ENCODE data around the gene ZHX3.

Gene ZHX3

DNA sequence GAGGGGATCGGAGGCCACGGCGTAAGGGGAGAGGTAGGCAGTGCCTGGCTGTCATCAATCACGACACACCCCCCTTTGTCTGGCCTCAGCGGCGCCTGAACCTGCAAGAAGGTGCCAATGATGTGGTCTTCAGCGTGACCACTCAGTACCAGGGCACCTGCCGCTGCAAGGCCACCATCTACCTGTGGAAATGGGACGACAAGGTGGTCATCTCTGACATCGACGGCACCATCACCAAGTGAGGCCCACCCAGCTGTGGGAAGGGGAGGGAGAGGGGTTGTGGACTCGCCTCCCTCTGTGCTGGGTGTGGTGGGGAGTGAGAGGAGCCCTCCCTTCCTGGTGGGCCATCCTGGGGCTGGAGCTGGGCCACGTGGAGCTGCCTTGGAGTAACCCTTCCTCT is 39.4 kb upstream of the ZHX3 start:
- H3K4me3 ChIP-seq (ENCODE audit: low read length), result no peak overlapping the region
- DNase-seq (ENCODE audit: low read depth, low spot score), result no peak

DNA sequence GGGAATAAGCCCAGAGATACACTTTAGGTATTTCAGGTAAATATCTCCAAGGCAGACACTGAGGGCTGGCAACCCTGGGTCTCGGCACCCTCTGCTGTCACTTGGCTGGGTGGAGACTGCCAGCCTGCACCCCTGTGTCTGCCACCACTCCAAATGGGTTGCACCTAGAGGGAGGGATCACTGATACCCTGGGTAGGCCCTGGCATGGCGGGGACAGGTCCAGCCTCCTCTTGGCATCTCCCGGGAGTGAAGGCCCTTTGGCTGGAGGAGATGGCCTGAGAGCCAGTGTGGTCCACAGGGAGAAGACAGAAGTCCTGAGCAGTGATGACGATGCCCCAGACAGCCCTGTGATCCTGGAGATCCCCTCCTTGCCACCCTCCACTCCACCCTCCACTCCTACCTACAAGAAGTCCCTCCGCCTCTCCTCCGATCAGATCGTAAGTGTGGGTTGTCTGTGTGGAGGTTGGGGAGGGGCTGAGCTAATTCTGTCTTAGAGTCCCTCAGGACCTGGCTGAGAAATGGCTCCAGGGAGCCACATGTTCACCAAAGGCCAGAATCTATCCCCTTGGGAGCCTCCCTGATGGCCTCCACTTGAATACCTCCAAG is 38.2 kb upstream of the ZHX3 start:
- no peak overlapping the region for H3K4me3 ChIP-seq (ENCODE audit: low read length)
- DNase-seq (ENCODE audit: low read depth, low spot score), result no peak

GRCh38 chr20:41355192-41355591 is 37.7 kb upstream of the ZHX3 start:
- DNase-seq (ENCODE audit: low read depth, low spot score), result no peak

DNA sequence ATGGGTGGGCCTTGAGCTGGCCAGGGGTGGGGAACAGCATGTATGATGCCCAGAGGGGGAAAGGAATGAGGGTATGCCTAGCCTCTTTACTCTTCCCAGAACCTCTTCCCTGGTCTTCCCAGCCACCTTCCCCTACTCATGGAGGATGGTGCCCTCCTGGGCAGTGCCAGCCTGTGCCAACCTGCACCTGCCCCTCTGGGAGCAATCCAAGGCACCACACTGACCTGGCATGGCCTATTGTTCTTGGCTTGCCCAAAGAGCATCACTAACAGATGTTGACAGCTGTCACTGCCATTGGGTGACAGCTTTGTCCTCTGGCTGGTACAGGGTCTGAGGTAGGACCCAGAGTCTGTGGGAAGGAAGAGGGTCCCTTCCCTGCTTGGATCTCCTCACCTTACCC is 36.0 kb upstream of the ZHX3 start:
- no peak overlapping the region for H3K4me3 ChIP-seq (ENCODE audit: low read length)
- no peak for DNase-seq (ENCODE audit: low read depth, low spot score)

More at GRCh38 chr20:41355192-41355591, 37.7 kb upstream of the ZHX3 start:
- H3K4me3 ChIP-seq (ENCODE audit: low read length), result no peak overlapping the region

GRCh38 chr20:41352666-41353065 is 35.1 kb upstream of the ZHX3 start:
- DNase-seq (ENCODE audit: low read depth, low spot score), result no peak

GRCh38 chr20:41352106-41352505 is 34.6 kb upstream of the ZHX3 start:
- no peak for DNase-seq (ENCODE audit: low read depth, low spot score)
- H3K4me3 ChIP-seq (ENCODE audit: low read length), result no peak overlapping the region

More at GRCh38 chr20:41352666-41353065, 35.1 kb upstream of the ZHX3 start:
- H3K4me3 ChIP-seq (ENCODE audit: low read length), result no peak overlapping the region

DNA sequence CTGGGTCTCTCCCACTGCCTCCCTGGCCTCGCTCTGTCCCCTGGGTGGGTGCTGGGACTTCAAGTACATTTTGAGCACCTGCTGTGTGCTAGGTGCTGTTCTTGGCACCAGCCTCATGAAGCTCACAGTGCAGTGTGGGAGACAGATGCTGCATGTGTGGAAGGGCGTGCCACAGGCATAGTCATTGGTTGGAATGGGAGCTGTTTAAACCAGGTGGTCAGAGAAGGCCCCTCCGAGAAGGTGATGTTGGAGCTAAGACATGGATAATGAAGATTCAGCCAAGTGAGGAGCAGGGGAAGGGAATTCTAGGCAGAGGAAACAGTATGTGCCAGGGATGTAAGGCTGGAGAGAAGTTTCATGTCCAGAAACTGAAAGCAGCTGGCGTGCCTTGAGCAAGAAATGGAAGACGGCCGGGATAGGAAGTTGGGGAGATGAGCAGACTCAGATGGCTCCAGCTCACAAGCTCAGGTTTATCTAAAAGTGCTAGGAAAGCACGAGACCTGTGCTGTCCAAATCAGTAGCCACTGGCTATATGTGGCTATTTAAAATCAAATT is 33.0 kb upstream of the ZHX3 start:
- DNase-seq (ENCODE audit: low read depth, low spot score), result no peak
- no peak overlapping the region for H3K4me3 ChIP-seq (ENCODE audit: low read length)

GRCh38 chr20:41349943-41350342 is 32.4 kb upstream of the ZHX3 start:
- DNase-seq (ENCODE audit: low read depth, low spot score), result no peak
- no peak overlapping the region for H3K4me3 ChIP-seq (ENCODE audit: low read length)

- no peak for DNase-seq (ENCODE audit: low read depth, low spot score)
These were observed 31.7 kb upstream of the ZHX3 start for GRCh38 chr20:41349266-41349665.

GRCh38 chr20:41348430-41349172 is 31.1 kb upstream of the ZHX3 start:
- H3K4me3 ChIP-seq (ENCODE audit: low read length), result no peak overlapping the region
- no peak for DNase-seq (ENCODE audit: low read depth, low spot score)

More at GRCh38 chr20:41349266-41349665, 31.7 kb upstream of the ZHX3 start:
- H3K4me3 ChIP-seq (ENCODE audit: low read length), result no peak overlapping the region

- DNase-seq (ENCODE audit: low read depth, low spot score), result no peak
- no peak overlapping the region for H3K4me3 ChIP-seq (ENCODE audit: low read length)
These were observed 30.2 kb upstream of the ZHX3 start for GRCh38 chr20:41347523-41348429.

DNA sequence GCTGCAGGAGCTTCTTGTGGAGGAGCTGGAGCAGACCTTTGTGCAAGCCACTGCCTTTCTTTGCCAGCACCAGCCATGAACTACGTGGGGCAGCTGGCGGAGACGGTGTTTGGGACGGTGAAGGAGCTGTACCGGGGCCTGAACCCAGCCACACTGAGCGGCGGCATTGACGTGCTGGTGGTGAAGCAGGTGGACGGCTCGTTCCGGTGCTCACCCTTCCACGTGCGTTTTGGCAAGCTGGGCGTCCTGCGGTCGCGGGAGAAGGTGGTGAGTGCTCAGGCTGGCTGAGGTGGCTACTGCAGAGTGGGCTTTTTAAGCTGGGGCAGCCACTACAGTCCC is 28.2 kb upstream of the ZHX3 start:
- no peak overlapping the region for H3K4me3 ChIP-seq (ENCODE audit: low read length)
- DNase-seq (ENCODE audit: low read depth, low spot score), result no peak

DNA sequence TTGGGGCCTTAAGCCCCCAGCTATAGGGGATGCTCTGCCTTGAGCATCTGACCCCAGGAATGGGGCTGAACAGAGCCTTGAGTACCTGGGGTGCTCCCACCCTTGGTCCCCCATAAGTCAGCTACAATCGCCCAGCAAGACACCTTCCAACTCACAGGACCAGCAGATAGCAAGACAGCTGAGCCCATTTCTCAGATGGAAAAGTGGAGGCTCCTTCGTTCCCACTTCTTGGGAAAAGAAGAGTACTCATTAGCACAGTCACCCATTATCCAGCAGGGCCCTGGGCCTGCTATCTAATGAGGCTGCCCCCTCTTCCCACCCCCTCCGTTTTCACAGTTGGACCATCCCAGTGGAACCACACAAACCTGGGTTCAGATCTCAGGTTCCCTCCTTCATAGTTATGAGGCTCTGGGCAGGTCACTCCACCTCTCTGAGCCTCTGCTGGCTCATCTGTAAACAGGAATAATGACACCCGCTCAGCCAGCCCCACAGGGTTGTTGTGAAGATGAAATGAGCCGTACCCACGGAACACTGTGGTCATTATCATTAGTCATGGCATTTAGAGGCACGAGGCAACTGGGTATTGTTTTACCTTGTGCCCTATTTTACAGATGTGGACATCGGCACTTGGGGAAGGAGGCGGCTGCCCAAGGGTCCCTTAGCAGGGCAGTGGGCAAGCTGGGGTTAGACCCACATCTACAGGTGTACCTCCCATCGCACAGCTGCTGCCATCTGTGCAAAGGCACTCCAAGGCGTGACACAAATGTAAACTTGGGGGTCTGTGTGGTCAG is 27.6 kb upstream of the ZHX3 start:
- no peak for DNase-seq (ENCODE audit: low read depth, low spot score)
- H3K4me3 ChIP-seq (ENCODE audit: low read length), result no peak overlapping the region

DNA sequence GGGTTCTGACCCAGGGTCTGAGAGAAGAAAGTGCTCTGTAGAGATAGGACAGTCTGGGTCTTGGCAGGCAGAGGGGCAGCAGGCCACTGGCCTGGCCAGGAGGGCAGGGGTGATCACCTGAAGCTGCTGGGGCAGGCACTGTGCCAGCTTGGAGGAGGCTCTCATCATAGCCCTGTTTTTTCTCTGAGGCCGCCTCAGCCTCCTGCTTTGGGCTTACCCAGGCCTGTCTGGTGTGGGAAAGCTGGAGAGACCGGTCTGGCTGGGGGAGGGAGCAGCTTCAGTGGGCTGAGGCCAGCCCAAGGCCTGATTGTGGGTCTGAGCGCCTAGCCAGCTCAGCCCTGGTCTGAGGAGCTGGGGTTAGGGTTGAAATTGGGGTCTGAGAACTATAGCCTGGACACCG is 26.9 kb upstream of the ZHX3 start:
- DNase-seq (ENCODE audit: low read depth, low spot score), result no peak
- no peak overlapping the region for H3K4me3 ChIP-seq (ENCODE audit: low read length)

DNA sequence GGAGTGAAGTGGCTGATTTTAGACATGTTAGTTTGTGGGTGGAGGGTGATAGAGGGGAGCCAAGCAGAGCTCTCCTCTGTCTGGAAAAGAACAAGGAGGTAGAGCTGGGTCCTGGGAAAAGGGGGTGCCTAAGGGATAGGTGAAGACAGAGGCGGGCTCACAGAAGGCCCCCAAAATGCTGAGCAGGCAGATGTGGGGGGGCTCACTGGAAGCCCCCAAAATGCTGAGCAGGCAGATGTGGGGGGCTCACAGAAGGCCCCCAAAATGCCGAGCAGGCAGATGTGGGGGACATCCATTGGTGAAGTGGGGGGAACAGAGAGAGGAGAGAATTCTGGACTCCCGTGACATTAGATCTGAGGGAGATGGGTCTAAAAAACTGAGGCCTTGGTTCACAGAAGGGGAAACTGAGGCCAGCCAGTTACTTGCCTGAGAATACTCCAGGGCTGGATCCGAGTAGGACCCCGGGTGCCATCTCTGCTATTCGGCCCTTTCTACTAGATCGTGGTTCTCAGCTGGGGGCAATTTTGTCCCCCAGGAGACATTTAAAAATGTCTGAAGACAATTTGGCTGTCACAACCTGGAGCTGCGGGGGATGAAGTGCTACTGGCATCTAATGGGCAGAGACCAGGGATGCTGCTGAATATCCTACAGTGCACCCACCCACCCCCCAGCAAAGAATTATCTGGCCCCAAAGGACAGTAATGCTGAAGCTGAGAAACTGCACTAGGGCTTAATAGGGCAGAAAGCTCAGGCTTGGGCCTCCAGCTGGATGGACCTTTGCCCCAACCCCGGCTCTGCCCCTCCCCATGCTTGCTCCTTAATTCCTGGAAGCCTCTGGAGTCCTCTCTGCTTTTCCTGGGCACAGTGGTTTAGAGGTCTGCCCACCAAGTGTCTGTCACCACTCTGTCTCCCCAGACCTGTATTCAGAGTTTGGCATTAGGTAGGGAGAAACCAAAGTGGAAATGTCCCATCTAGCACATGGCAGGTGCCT is 25.2 kb upstream of the ZHX3 start:
- no peak for DNase-seq (ENCODE audit: low read depth, low spot score)

GRCh38 chr20:41340327-41341055 is 23.0 kb upstream of the ZHX3 start, which contains the start of gene LPIN3:
Gene LPIN3 (plus strand): TSS chr20:41340821. CDS start chr20:41345804, 4,983 bp downstream.
- no peak within 1 kb of the TSS for H3K4me3 ChIP-seq (ENCODE audit: low read length)
- no peak for DNase-seq (ENCODE audit: low read depth, low spot score)

More for the DNA sequence above, 25.2 kb upstream of the ZHX3 start:
- H3K4me3 ChIP-seq (ENCODE audit: low read length), result no peak overlapping the region

DNA sequence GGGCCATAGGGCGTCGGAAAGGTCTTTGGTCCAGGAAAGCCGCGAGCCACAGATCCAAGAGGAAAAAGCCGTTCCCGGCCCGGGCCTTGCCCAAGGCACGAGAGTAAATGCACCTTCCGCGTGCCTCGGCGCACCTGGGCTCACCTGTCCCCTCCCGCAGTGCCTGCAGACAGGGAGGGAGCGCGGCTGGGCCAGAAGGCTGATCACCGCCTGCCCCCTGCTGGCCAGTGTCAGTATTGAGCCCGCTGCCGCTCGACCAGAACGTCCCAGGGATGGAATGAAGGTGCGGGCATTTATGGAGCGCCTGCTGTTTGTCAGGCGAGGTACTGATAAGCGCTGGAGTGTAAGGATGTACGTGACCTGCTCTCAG is 22.4 kb upstream of the ZHX3 start:
- no peak overlapping the region for H3K4me3 ChIP-seq (ENCODE audit: low read length)
- peak; percentile 40 for DNase-seq (ENCODE audit: low read depth, low spot score)

All from Jurkat, Clone E6-1 (cell line).